WTC11 (cell line): ENCODE data around the gene GALNTL6. TPM values are rescaled to one million over a fixed set of nuclear protein-coding genes. Genes with fewer than 3 reads are reported as not detected.

ENCODE experiments used
- ATAC-seq: fragments of 200-7000 bp; cut with Tn5 transposase; 2 replicates; pipeline ENCODE4 v1.10.0; 2021; ENCODE audit warnings: mild to moderate bottlenecking, moderate library complexity
- CTCF ChIA-PET: fragments of 300-600 bp; sonication (Branson Sonifier 250); formaldehyde crosslinking; loops from one replicate; lab custom pipeline; 2021; ENCODE audit warnings: antibody characterized with exemption; lab: Charles Lee
- POLR2A ChIA-PET: fragments of 350-600 bp; sonication (Branson Sonifier 250); formaldehyde crosslinking; loops from one replicate; lab custom pipeline; 2021; ENCODE audit warnings: antibody characterized with exemption; lab: Charles Lee
- DNase-seq: peaks from one replicate; pipeline ENCODE4 v3.0.0; 2021; ENCODE audit warnings: low spot score
- H3K27ac Mint-ChIP-seq: 2 replicates; pipeline ENCODE4 v1.8.0; 2021; ENCODE audit warnings: mixed read lengths
- H3K27me3 Mint-ChIP-seq: 2 replicates; pipeline ENCODE4 v1.8.0; 2021; ENCODE audit warnings: low read depth, mild to moderate bottlenecking, moderate library complexity, mixed read lengths
- H3K36me3 Mint-ChIP-seq: 2 replicates; pipeline ENCODE4 v1.8.0; 2021; ENCODE audit warnings: mixed read lengths
- H3K4me1 Mint-ChIP-seq: 2 replicates; pipeline ENCODE4 v1.8.0; 2022; ENCODE audit warnings: mixed read lengths
- H3K4me3 Mint-ChIP-seq: 2 replicates; pipeline ENCODE4 v1.8.0; 2021; ENCODE audit warnings: mild to moderate bottlenecking, moderate library complexity, mixed read lengths
- H3K9me3 Mint-ChIP-seq: 2 replicates; pipeline ENCODE4 v1.8.0; 2021; ENCODE audit warnings: mixed read lengths
- AFF4 ChIP-seq: sonication (generic); formaldehyde crosslinking; IDR thresholded peaks from 2 replicates; pipeline ENCODE4 v1.8.1; 2023; ENCODE audit warnings: mild to moderate bottlenecking, missing genetic modification reagents, borderline replicate concordance
- ARID4B ChIP-seq: sonication (generic); formaldehyde crosslinking; IDR thresholded peaks from 2 replicates; pipeline ENCODE4 v1.8.0; 2023; ENCODE audit warnings: missing genetic modification reagents, mild to moderate bottlenecking, borderline replicate concordance
- ATF3 ChIP-seq: sonication (generic); formaldehyde crosslinking; conservative IDR thresholded peaks from 2 replicates; pipeline ENCODE4 v1.8.1; 2022; ENCODE audit warnings: mild to moderate bottlenecking, missing genetic modification reagents
- CDX4 ChIP-seq: fragments of 250-450 bp; sonication (Bioruptor Pico); IDR thresholded peaks from 2 replicates; pipeline ENCODE4 v1.9.0; 2021; ENCODE audit warnings: moderate library complexity, mild to moderate bottlenecking, inconsistent platforms, borderline replicate concordance
- CTCF ChIP-seq: fragments of 200-600 bp; IDR thresholded peaks from 2 replicates; pipeline ENCODE4 v1.8.0; 2022; ENCODE audit warnings: antibody characterized with exemption
- FOXP4 ChIP-seq: sonication (generic); formaldehyde crosslinking; IDR thresholded peaks from 2 replicates; pipeline ENCODE4 v1.8.0; 2022; ENCODE audit warnings: mild to moderate bottlenecking, missing genetic modification reagents
- GABPB1 ChIP-seq: sonication (generic); formaldehyde crosslinking; IDR thresholded peaks from 2 replicates; pipeline ENCODE4 v1.8.1; 2023; ENCODE audit warnings: mild to moderate bottlenecking, missing genetic modification reagents
- GTF2I ChIP-seq: fragments of 250-450 bp; sonication (Bioruptor Pico); conservative IDR thresholded peaks from 2 replicates; pipeline ENCODE4 v1.4.0; 2021; ENCODE audit warnings: mild to moderate bottlenecking
- MAX ChIP-seq: sonication (generic); formaldehyde crosslinking; IDR thresholded peaks from 2 replicates; pipeline ENCODE4 v1.8.0; 2022; ENCODE audit warnings: mild to moderate bottlenecking, missing genetic modification reagents
- NFATC4 ChIP-seq: fragments of 250-450 bp; sonication (Bioruptor Pico); IDR thresholded peaks from 2 replicates; pipeline ENCODE4 v1.9.0; 2021; ENCODE audit warnings: mild to moderate bottlenecking
- NR3C1 ChIP-seq: sonication (generic); formaldehyde crosslinking; conservative IDR thresholded peaks from 2 replicates; pipeline ENCODE4 v1.8.1; 2023; ENCODE audit warnings: low read depth, mild to moderate bottlenecking, missing genetic modification reagents
- OVOL2 ChIP-seq: fragments of 250-450 bp; sonication (Bioruptor Pico); IDR thresholded peaks from 2 replicates; pipeline ENCODE4 v1.9.0; 2021; ENCODE audit warnings: mild to moderate bottlenecking, borderline replicate concordance
- RELA ChIP-seq: sonication (generic); formaldehyde crosslinking; IDR thresholded peaks from 2 replicates; pipeline ENCODE4 v1.8.1; 2022; ENCODE audit warnings: missing genetic modification reagents, mild to moderate bottlenecking, borderline replicate concordance
- SMAD3 ChIP-seq: sonication (generic); formaldehyde crosslinking; IDR thresholded peaks from 2 replicates; pipeline ENCODE4 v1.8.0; 2022; ENCODE audit warnings: missing genetic modification reagents, mild to moderate bottlenecking, borderline replicate concordance
- SP1 ChIP-seq: sonication (generic); formaldehyde crosslinking; conservative IDR thresholded peaks from 2 replicates; pipeline ENCODE4 v1.8.1; 2022; ENCODE audit warnings: missing genetic modification reagents
- USF1 ChIP-seq: sonication (generic); formaldehyde crosslinking; IDR thresholded peaks from 2 replicates; pipeline ENCODE4 v1.8.0; 2022; ENCODE audit warnings: mild to moderate bottlenecking, missing genetic modification reagents
- ZNF138 ChIP-seq: sonication (generic); formaldehyde crosslinking; conservative IDR thresholded peaks from 2 replicates; pipeline ENCODE4 v1.8.1; 2022; ENCODE audit warnings: mild to moderate bottlenecking, moderate library complexity, missing genetic modification reagents
- ZNF263 ChIP-seq: sonication (generic); formaldehyde crosslinking; IDR thresholded peaks from 2 replicates; pipeline ENCODE4 v1.8.1; 2022; ENCODE audit warnings: low read depth, mild to moderate bottlenecking, moderate library complexity, missing genetic modification reagents
- total RNA-seq: library from RNA; stranded (reverse); gene quantifications from 3 replicates; pipeline ENCODE4 v1.2.3, GENCODE V29; 2021

Gene GALNTL6
- total RNA-seq, 1 experiment from 2014 or later: 0.24 TPM

GRCh38 chr4:171891038-171891437 lies 77.8 kb downstream of the GALNTL6 start (continued):
- no peak for TF ChIP-seq USF1
- TF ChIP-seq FOXP4: no peak
- no peak for TF ChIP-seq ZNF138 (CRISPR knock-in tag)
- no peak for TF ChIP-seq RELA

- Mint-ChIP-seq H3K4me3 (no peak overlapping the region), H3K4me1 (peaks cover 8% of the 10 kb centered on the region)
- DNase-seq: no peak
- POLR2A ChIA-PET: no interaction called here
- TF ChIP-seq SMAD3 (CRISPR knock-in tag) (no peak), AFF4 (CRISPR knock-in tag) (no peak), OVOL2 (CRISPR knock-in tag) (no peak), USF1 (no peak), GTF2I (no peak), MAX (no peak), GABPB1 (no peak), ATF3 (CRISPR knock-in tag) (no peak), NR3C1 (CRISPR knock-in tag) (no peak), ARID4B (CRISPR knock-in tag) (no peak), NFATC4 (no peak), CDX4 (CRISPR knock-in tag) (no peak), ZNF263 (no peak), CTCF (no peak), SP1 (CRISPR knock-in tag) (no peak)
- TF ChIP-seq, all 79 proteins: peak for 0
- H3K36me3 Mint-ChIP-seq: 0 out of 2 replicates have a peak, but pooled peaks cover 2% of the 10 kb centered on the region
- no peak for ATAC-seq
- no peaks in the 10 kb centered on the region for H3K27me3 Mint-ChIP-seq
- no peak overlapping the region for H3K27ac Mint-ChIP-seq
- H3K9me3 Mint-ChIP-seq: peaks cover 6% of the 10 kb centered on the region; the same call in 1 of the 2 replicates
- CTCF ChIA-PET: no interaction called here
Observed at GRCh38 chr4:171896426-171896825, 83.2 kb downstream of the GALNTL6 start.
